Measurements from ENCODE around the gene OR52W1.

OR52W1 gene, protein sequence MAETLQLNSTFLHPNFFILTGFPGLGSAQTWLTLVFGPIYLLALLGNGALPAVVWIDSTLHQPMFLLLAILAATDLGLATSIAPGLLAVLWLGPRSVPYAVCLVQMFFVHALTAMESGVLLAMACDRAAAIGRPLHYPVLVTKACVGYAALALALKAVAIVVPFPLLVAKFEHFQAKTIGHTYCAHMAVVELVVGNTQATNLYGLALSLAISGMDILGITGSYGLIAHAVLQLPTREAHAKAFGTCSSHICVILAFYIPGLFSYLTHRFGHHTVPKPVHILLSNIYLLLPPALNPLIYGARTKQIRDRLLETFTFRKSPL

GRCh38 chr11:6199174-6199810, at the start of gene OR52W1:
Gene OR52W1 (plus strand): TSS chr11:6199224. CDS start chr11:6199224, 0 bp downstream.
- no peak for DNase-seq (ENCODE audit: low spot score)
- TF ChIP-seq CTCF (IDR thresholded peaks at IDR 0.05; ENCODE audit: extremely low read depth, insufficient read depth, missing control alignments), result no peak
- in situ Hi-C loops (cut with MboI; ENCODE audit: low pct_unique_long_range_greater_than_20kb, low sequenced_read_pairs, unreplicated experiment), result no loop called here

- in situ Hi-C loops (cut with MboI; ENCODE audit: low pct_unique_long_range_greater_than_20kb, low sequenced_read_pairs, unreplicated experiment), result no loop called here
- DNase-seq (ENCODE audit: low spot score), result no peak
- TF ChIP-seq CTCF (IDR thresholded peaks at IDR 0.05; ENCODE audit: extremely low read depth, insufficient read depth, missing control alignments), result no peak
Observed at GRCh38 chr11:6151117-6151516, 47.9 kb upstream of the OR52W1 start.

- TF ChIP-seq CTCF (IDR thresholded peaks at IDR 0.05; ENCODE audit: extremely low read depth, insufficient read depth, missing control alignments), result no peak
- no peak for DNase-seq (ENCODE audit: low spot score)
- in situ Hi-C loops (cut with MboI; ENCODE audit: low pct_unique_long_range_greater_than_20kb, low sequenced_read_pairs, unreplicated experiment), result no loop called here
Observed at GRCh38 chr11:6152126-6152525, 46.9 kb upstream of the OR52W1 start.

DNA sequence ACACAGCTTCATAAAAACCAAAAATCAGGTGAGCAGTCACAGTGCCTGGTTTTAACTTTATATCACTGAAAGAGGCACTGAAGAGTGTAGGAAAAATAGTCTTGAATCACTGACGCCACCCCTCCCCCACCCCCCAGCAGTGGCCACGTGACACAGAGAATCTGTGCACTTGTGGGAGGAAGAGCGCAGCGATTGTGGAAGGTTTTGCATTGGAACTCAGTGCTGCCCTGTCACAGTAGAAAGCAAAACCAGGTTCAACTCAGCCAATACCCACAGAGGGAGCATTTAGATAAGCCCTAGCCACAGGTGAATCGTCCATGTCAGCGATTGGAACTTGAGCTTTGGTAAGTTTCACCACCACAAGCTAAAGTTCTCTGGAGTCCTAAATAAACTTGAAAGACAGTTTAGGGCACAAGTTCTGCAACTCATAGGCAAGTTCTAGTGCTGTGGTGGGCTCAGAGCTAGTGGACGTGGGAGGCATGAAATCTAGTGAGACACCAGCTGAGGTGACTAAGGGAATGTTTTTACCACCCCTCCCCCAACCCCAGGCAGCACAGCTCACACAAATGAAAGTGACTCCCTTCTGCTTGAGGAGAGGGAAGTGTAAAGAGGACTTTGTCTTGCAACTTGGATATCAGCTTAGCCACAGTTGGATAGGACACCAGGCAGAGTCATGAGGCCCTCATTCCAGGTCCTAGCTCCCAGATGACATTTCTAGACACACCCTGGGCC, 42.2 kb upstream of the OR52W1 start:
- no peak for TF ChIP-seq CTCF (IDR thresholded peaks at IDR 0.05; ENCODE audit: extremely low read depth, insufficient read depth, missing control alignments)
- in situ Hi-C loops (cut with MboI; ENCODE audit: low pct_unique_long_range_greater_than_20kb, low sequenced_read_pairs, unreplicated experiment), result no loop called here
- no peak for DNase-seq (ENCODE audit: low spot score)

GRCh38 chr11:6170226-6170625, 28.8 kb upstream of the OR52W1 start, which contains the start of gene OR52B2:
Gene OR52B2 (minus strand): TSS chr11:6170326. CDS start chr11:6170326, 0 bp downstream.
- DNase-seq (ENCODE audit: low spot score), result no peak
- in situ Hi-C loops (cut with MboI; ENCODE audit: low pct_unique_long_range_greater_than_20kb, low sequenced_read_pairs, unreplicated experiment), result no loop called here
- TF ChIP-seq CTCF (IDR thresholded peaks at IDR 0.05; ENCODE audit: extremely low read depth, insufficient read depth, missing control alignments), result no peak

DNA sequence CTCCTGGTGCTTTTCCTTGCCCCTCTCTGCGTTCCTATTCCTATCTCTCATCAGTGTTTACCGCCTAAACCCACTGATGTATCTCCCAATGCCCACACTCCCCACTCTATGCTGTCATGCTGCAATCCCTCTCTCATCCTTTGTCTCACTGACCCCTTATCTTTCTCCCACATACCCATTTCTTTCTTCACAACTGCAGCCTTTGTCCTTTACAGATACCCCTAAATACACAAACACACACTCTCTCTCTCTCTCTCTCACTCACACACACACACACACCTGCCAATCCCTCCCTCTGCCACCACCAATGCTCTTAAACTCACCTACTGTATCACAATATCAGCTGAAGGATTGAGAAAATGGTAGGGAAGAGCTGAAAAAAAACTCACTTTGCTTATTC, 23.6 kb upstream of the OR52W1 start:
- DNase-seq (ENCODE audit: low spot score), result no peak
- in situ Hi-C loops (cut with MboI; ENCODE audit: low pct_unique_long_range_greater_than_20kb, low sequenced_read_pairs, unreplicated experiment), result no loop called here
- TF ChIP-seq CTCF (IDR thresholded peaks at IDR 0.05; ENCODE audit: extremely low read depth, insufficient read depth, missing control alignments), result no peak
